Measurements from ENCODE around the gene OR1S2.
"Not testable (repeated sequence)": the region's sequence is repeated elsewhere in the genome, so short reads cannot be mapped to it uniquely, and the experiment has no call there.

OR1S2 gene

GRCh38 chr11:58204042-58204441 is at the start of gene OR1S2:
Gene OR1S2, minus strand, starts transcription at chr11:58204142. Its CDS starts 0 bp downstream, at chr11:58204142.
- DNase-seq (ENCODE audit: low spot score): no peak

DNA sequence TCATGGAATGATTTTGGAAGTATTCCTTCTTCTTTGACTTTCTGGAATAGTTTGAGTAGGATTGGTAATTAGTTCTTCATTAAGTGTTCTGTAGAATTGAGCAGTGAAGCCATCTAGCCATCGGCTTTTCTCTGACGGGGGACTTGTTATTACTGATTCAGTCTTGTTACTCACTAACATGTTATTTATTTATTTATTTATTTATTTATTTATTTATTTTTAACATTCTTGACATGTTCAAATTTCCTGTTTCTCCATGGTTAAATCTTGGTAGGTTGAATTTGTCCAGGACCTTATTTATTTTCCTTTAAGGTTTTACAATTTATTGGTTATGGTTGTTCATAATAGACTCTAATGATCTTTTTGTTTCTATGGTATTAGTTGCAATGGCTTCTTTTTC is 40.0 kb upstream of the OR1S2 start:
- no peak for DNase-seq (ENCODE audit: low spot score)

DNA sequence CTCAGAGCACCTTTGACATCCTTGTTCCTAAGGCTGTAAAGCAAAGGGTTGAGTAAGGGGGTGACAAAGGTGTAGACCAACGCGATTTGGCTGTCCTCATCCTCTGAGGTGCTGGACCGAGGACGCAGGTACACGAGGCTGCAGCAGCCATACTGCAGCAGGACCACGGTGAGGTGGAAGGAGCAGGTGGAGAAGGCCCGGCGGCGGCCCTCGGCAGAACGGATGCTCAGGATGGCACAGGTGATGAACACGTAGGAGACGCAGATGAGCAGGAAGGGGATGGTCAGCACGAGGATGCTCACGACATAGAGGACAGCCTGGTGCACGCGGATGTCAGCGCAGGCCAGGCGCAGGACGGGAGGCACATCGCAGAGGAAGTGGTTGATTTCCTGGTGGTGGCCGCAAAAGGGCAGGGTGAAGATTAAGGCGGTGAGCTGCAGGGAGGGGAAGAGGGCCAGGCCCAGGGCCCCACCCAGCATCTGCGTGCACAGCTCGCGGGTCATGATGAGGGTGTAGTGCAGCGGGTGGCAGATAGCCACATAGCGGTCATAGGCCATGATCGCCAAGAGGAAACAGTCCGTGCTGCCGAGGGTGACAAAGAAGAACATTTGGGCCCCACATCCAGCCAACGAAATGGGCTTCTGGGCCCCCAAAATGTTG is 24.1 kb upstream of the OR1S2 start:
- no peak for DNase-seq (ENCODE audit: low spot score)

GRCh38 chr11:58222721-58223120 is 18.8 kb upstream of the OR1S2 start:
- DNase-seq (ENCODE audit: low spot score): no peak

DNA sequence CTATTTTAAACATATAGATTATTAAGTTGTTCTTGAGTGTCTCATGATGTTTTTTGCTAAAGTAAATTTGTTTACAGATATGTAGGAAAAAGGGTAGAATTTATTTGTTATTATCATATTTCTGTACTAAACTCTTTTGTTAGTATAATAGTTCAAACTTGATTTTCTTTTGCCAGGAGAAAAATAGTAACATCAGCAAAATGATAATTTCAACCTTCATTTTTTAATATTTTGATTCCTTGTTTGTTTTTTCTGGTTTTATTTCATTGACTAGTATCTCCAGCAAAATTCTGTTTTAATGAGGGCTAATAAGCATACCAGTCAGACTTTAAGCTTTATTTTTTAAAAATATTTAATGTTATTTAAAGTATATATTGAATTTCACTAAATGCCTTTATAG is 12.5 kb upstream of the OR1S2 start:
- DNase-seq (ENCODE audit: low spot score): no peak

- DNase-seq (ENCODE audit: low spot score): not testable (repeated sequence)
Measured at GRCh38 chr11:58212420-58212819, 8.5 kb upstream of the OR1S2 start, which contains the start of gene OR1S1. Gene OR1S1, plus strand, starts transcription at chr11:58212720.

GRCh38 chr11:58199271-58199670 is 4.7 kb downstream of the OR1S2 start:
- DNase-seq (ENCODE audit: low spot score): no peak

DNA sequence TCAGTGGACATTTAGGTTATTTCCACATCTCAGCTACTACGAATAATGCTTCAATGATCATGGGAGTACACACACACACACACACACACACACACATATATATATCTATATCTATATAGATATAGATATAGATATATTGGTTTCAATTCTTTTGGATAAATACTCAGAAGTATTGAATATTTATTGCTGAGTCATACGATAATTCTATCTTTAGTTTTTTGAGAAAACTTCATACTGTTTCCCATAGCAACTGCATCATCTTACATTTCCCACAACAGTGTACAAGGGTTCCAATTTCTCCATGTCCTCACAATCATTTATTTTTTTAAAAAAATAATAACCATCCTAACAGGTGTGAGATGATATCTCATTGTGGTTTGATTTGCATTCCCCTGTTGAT is 8.0 kb downstream of the OR1S2 start:
- DNase-seq (ENCODE audit: low spot score): no peak

DNA sequence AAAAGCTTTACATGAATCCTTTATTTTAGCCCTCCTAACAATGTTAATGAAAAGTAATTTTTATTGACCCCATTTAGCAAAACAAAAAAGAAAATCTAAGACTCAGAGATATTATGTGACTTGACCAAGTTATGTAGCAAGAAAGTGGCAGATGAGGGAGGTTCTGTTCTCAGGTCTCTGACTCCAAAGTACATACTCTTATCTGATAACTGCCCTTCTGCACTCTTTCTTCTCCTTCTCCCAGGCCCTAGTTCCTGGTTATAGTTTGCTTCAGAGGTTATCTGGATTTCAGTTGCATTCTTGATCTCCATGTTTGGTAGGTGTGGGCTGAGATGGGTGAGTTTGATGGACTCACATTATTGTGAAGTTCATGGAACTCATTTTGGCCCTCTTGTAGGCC is 10.6 kb downstream of the OR1S2 start:
- no peak for DNase-seq (ENCODE audit: low spot score)

DNA sequence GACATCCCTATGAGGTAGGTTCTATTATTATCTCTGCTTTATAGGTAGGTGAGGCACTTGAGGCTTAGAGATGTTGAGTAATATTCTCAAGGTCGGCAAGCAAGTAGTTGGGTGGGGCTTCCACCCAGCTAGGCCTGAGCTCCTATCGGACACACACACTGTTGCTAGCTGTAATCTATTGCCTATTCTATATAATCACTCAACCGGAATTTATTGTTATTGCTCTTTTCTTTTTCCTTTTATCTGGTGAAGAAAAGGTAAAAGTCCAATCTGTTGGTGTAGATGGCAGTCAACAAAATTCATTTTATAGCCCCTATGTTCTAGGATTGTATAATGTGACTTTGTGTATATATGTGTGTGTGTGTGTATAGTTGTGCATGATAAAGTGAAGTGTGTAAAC is 11.7 kb downstream of the OR1S2 start:
- no peak for DNase-seq (ENCODE audit: low spot score)

DNA sequence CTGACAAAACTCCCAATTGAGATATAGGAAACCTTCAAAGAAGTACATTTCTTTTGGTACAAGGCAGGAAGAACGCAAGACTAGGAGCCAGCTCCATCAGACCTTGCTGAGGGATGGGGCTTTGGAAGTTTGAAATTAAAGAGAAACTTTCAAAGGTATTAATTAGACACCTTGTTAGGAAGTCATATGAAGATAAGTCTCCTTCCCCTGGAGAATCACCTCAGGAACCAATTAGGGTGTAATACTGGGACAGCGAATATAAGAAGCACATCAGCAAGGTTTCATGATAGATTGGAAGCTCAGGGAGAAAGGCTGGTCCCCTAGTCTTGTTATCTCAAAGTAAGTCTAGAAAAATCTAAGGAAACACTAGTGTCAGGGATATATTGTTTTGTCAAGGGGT is 15.2 kb downstream of the OR1S2 start, which contains the start of gene OR9Q2:
Gene OR9Q2, plus strand, starts transcription at position 301 of the 400 bp plus-strand sequence. CDS start 1,421 bp downstream, outside the sequence.
- DNase-seq (ENCODE audit: low spot score): no peak

GRCh38 chr11:58186938-58187337 is 17.0 kb downstream of the OR1S2 start:
- DNase-seq (ENCODE audit: low spot score): no peak

DNA sequence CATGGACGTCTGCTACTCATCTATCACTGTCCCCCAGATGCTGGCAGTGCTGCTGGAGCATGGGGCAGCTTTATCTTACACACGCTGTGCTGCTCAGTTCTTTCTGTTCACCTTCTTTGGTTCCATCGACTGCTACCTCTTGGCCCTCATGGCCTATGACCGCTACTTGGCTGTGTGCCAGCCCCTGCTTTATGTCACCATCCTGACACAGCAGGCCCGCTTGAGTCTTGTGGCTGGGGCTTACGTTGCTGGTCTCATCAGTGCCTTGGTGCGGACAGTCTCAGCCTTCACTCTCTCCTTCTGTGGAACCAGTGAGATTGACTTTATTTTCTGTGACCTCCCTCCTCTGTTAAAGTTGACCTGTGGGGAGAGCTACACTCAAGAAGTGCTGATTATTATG is 24.3 kb downstream of the OR1S2 start:
- DNase-seq (ENCODE audit: low spot score): no peak

- no peak for DNase-seq (ENCODE audit: low spot score)
Measured at GRCh38 chr11:58178444-58178843, 25.5 kb downstream of the OR1S2 start.

DNA sequence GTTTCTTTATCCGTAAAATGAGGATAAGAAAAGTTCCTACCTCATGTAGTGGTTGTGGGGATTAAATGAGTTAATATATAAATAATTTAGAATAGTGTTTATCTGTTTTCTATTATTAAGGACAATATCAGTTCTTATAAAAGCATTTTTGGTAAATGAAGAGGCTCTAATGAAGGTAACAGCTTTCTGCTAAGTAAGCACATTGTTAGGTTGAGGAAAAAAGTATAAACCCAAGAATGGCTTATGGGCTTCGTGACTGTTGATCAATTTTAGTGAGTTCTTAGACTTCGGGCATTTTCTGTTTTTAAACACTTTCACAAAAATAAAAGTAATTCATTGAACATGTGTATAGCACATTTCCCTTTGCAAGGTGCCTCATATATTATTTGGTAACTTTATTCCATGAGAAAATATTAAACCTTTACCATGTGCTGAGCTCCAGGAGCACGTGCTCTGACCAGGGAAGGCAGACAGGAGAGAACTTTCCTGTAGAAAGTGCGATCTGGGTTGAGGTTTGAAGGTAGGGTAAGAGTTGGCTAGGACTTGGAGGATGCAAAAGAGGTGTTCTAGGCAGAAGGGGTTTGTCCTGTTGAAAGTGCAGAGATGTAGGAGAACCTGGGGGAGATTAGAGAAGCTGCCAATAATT is 26.4 kb downstream of the OR1S2 start:
- no peak for DNase-seq (ENCODE audit: low spot score)

- DNase-seq (ENCODE audit: low spot score): no peak
Measured at GRCh38 chr11:58165504-58166106, 38.3 kb downstream of the OR1S2 start.

DNA sequence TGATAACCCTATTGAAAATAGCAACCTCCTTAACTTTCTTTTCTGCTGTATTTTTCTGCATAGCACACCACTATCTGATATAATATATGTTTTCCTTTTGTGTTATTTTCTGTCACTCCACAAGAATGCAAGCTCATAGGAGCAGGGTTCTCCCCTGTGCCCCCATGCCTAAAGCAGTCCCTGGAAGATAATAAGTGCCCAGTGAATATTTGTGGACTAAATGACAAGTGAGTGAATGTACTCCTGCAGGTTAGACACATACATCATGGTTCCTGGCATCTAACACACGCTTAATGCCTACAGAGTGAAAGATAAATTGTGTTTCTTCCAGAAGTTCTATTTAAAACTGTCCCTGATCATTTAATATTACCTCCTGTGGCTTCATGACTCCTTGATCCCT is 39.0 kb downstream of the OR1S2 start:
- no peak for DNase-seq (ENCODE audit: low spot score)

DNA sequence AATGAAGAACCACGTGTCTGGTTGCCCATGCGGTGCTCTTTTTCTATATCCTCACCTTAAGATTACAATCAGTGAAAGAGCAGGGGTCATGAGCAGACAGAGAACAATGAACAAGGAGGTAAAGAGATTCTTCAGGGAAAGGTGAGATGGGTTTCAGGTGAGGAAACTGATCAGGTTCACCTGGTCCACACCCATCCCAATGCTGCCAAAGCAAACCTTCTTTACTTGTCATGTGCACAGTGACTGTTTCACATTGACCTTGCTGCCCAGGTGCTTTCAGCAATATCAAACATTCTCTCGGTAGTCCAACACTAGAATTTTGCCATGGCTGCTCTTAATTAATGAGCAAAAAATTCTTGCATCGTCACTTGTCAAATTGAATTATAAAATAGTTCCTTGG is 39.6 kb downstream of the OR1S2 start:
- DNase-seq (ENCODE audit: low spot score): no peak
